SK-N-SH (cell line): Measurements from ENCODE around the gene SDCCAG8. TPM values are rescaled to one million over a fixed set of nuclear protein-coding genes. Genes with fewer than 3 reads are reported as not detected.

ENCODE experiments used
- CTCF ChIA-PET: fragments of 300-600, 350-600 bp; formaldehyde crosslinking; extraction: SDS; loops from one replicate; lab custom pipeline; 2021; lab: Yijun Ruan, JAX
- POLR2A ChIA-PET: fragments of 350-600 bp; sonication (Branson Sonifier 250); formaldehyde crosslinking; extraction: SDS; loops from one replicate; lab custom pipeline; 2020; ENCODE audit warnings: antibody characterized with exemption, inconsistent platforms; lab: Yijun Ruan, JAX
- DNase-seq: peaks from one replicate; pipeline ENCODE4 v3.0.0; 2012
- H2AFZ ChIP-seq: fragments of 200-600 bp; sonication (generic); 2 replicates; pipeline ENCODE4 v1.8.1; 2016; ENCODE audit warnings: antibody characterized with exemption, mild to moderate bottlenecking, low read depth
- H3F3A ChIP-seq: fragments of 200-600 bp; sonication (generic); replicated peaks from 2 replicates; pipeline ENCODE3; 2016; ENCODE audit warnings: antibody characterized with exemption, mild to moderate bottlenecking; ENCODE audit not compliant: insufficient read depth
- H3K27ac ChIP-seq, 2 experiments: fragments of 200-500 bp in 1 of 2; fragments of 200-600 bp in 1 of 2; sonication (Bioruptor generic) in 1 of 2; sonication (generic), shearing (Covaris generic) in 1 of 2; 2 replicates each; pipeline versions ENCODE4 v1.5.1 to v1.6.1; 2014 to 2016; ENCODE audit warnings: low read depth in 2 of 2, inconsistent platforms in 1 of 2, low read length in 1 of 2, mild to moderate bottlenecking in 1 of 2, mixed read lengths in 1 of 2
- H3K27me3 ChIP-seq: fragments of 200-600 bp; sonication (generic), shearing (Covaris generic); 2 replicates; pipeline ENCODE4 v1.6.1; 2016; ENCODE audit warnings: mixed run types; ENCODE audit not compliant: insufficient read depth
- H3K36me3 ChIP-seq, 2 experiments: fragments of 200-500 bp in 1 of 2; fragments of 200-600 bp in 1 of 2; sonication (Bioruptor generic) in 1 of 2; sonication (generic) in 1 of 2; replicated peaks in 1 of 2; 2 replicates each; pipeline versions ENCODE3 to v1.5.1; 2014 to 2016; ENCODE audit warnings: low read length in 1 of 2, mild to moderate bottlenecking in 1 of 2; ENCODE audit not compliant: insufficient read depth in 2 of 2, control insufficient read depth in 1 of 2
- H3K4me1 ChIP-seq, 2 experiments: fragments of 200-500 bp in 1 of 2; fragments of 200-600 bp in 1 of 2; sonication (Bioruptor generic) in 1 of 2; sonication (generic), shearing (Covaris generic) in 1 of 2; 2 replicates each; pipeline versions ENCODE4 v1.5.1 to v1.6.1; 2014 to 2016; ENCODE audit warnings: low read depth in 1 of 2, low read length in 1 of 2, mixed run types in 1 of 2; ENCODE audit not compliant: insufficient read depth in 2 of 2, control insufficient read depth in 1 of 2
- H3K4me2 ChIP-seq: fragments of 200-600 bp; sonication (generic), shearing (Covaris generic); 2 replicates; pipeline ENCODE4 v1.6.1; 2017; ENCODE audit warnings: mixed run types
- H3K4me3 ChIP-seq, 2 experiments: fragments of 200-500 bp in 1 of 2; fragments of 200-600 bp in 1 of 2; sonication (Bioruptor generic) in 1 of 2; sonication (generic), shearing (Covaris generic) in 1 of 2; 2 replicates each; pipeline versions ENCODE4 v1.5.1 to v1.8.1; 2014 to 2016; ENCODE audit warnings: low read depth in 2 of 2, inconsistent platforms in 1 of 2, low read length in 1 of 2, mild to moderate bottlenecking in 1 of 2, mixed read lengths in 1 of 2, moderate library complexity in 1 of 2
- H3K79me2 ChIP-seq: fragments of 200-600 bp; sonication (generic); 2 replicates; pipeline ENCODE4 v1.8.1; 2017; ENCODE audit warnings: mild to moderate bottlenecking; ENCODE audit not compliant: insufficient read depth
- H3K9ac ChIP-seq: fragments of 200-600 bp; sonication (generic); 2 replicates; pipeline ENCODE4 v1.6.1; 2017; ENCODE audit warnings: mixed run types
- H3K9me2 ChIP-seq: fragments of 200-600 bp; sonication (generic); 2 replicates; pipeline ENCODE4 v1.6.1; 2017; ENCODE audit warnings: mixed run types
- H3K9me3 ChIP-seq: fragments of 200-600 bp; sonication (generic); 2 replicates; pipeline ENCODE4 v1.6.1; 2017; ENCODE audit warnings: mixed run types, mild to moderate bottlenecking, moderate library complexity
- H4K20me1 ChIP-seq: fragments of 200-600 bp; sonication (generic); 2 replicates; pipeline ENCODE4 v1.6.1; 2017; ENCODE audit warnings: mild to moderate bottlenecking, mixed run types; ENCODE audit not compliant: insufficient read depth
- CTCF ChIP-seq: fragments of 200-600 bp; sonication (generic); IDR thresholded peaks from 2 replicates; pipeline ENCODE4 v1.6.1; 2017; ENCODE audit warnings: antibody characterized with exemption, mild to moderate bottlenecking, moderate library complexity
- EP300 ChIP-seq, 2 experiments: IDR thresholded peaks; 2 replicates each; pipeline versions ENCODE4 v1.4.0 to v1.6.1; 2012; ENCODE audit warnings: borderline replicate concordance in 1 of 2, low read depth in 1 of 2, low read length in 1 of 2
- GABPA ChIP-seq: IDR thresholded peaks from 2 replicates; pipeline ENCODE4 v1.4.0; 2012; ENCODE audit warnings: low read depth, mild to moderate bottlenecking
- GATA2 ChIP-seq: sonication (generic); formaldehyde crosslinking; IDR thresholded peaks from 2 replicates; pipeline ENCODE4 v1.5.0; 2020; ENCODE audit warnings: mild to moderate bottlenecking, missing genetic modification reagents
- NFIC ChIP-seq: IDR thresholded peaks from 2 replicates; pipeline ENCODE4 v1.4.0; 2012; ENCODE audit warnings: borderline replicate concordance
- RCOR1 ChIP-seq: fragments of 150-350 bp; IDR thresholded peaks from 2 replicates; pipeline ENCODE4 v1.6.1; 2017; ENCODE audit warnings: antibody characterized with exemption, low read length
- RXRA ChIP-seq: IDR thresholded peaks from 2 replicates; pipeline ENCODE4 v1.4.0; 2012; ENCODE audit warnings: low read depth, mild to moderate bottlenecking, borderline replicate concordance
- TAF1 ChIP-seq: IDR thresholded peaks from 2 replicates; pipeline ENCODE4 v1.6.1; 2012; ENCODE audit warnings: low read depth, mild to moderate bottlenecking, low read length, moderate library complexity, borderline replicate concordance
- TCF12 ChIP-seq: IDR thresholded peaks from 2 replicates; pipeline ENCODE4 v1.4.0; 2012
- TEAD4 ChIP-seq: IDR thresholded peaks from 2 replicates; pipeline ENCODE4 v1.4.0; 2012; ENCODE audit warnings: mild to moderate bottlenecking, borderline replicate concordance; ENCODE audit not compliant: insufficient read depth
- WGBS: methylation state at CpG from one replicate; pipeline ENCODE4 v1.1.6; 2017; ENCODE audit warnings: low lambda C conversion rate; 5-methylcytosine and 5-hydroxymethylcytosine counted together
- polyA plus RNA-seq, 3 experiments: library from polyadenylated mRNA; depleted of rRNA; stranded (reverse); fragments of >200 nt; gene quantifications; 2 replicates each; pipeline ENCODE4 v1.2.3, GENCODE V29; 2012
- TF ChIP-seq, protein P1 (sequence below): IDR thresholded peaks from 2 replicates; pipeline ENCODE4 v1.4.0; 2012; ENCODE audit warnings: low read depth

The SDCCAG8 gene
- polyA plus RNA-seq, 1 of the 3 experiments (the other 2 are of a cell fraction): 22.7 TPM

- H3K27ac ChIP-seq: peak overlapping the region in 1 of 2 experiments; percentile 47; a peak in 2 of 4 replicates
Measured at GRCh38 chr1:243465738-243466137, 209.9 kb downstream of the SDCCAG8 start.

GRCh38 chr1:243469497-243469896 is 213.7 kb downstream of the SDCCAG8 start:
- Histone ChIP-seq H3K4me2 (no peak overlapping the region), H3K9ac (no peak overlapping the region), H4K20me1 (no peaks in the 10 kb centered on the region), H3K27ac (no peak overlapping the region), H2AFZ (no peak overlapping the region), H3K9me2 (no peaks in the 10 kb centered on the region), H3F3A (no peaks in the 10 kb centered on the region), H3K9me3 (no peaks in the 10 kb centered on the region), H3K36me3 (peaks cover 0 to 5% of the 10 kb centered on the region in 2 experiments), H3K4me1 (peaks cover 0 to 20% of the 10 kb centered on the region in 2 experiments; a peak in 2 of 4 replicates), H3K27me3 (no peaks in the 10 kb centered on the region), H3K79me2 (no peaks in the 10 kb centered on the region), H3K4me3 (no peak overlapping the region)
- no peak for TF ChIP-seq TEAD4
- no peak for TF ChIP-seq TCF12
- TF ChIP-seq NFIC: no peak
- no peak for TF ChIP-seq CTCF
- no peak for TF ChIP-seq RXRA
- TF ChIP-seq, protein P1, sequence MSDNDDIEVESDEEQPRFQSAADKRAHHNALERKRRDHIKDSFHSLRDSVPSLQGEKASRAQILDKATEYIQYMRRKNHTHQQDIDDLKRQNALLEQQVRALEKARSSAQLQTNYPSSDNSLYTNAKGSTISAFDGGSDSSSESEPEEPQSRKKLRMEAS: no peak
- TF ChIP-seq EP300 (IDR thresholded peaks at IDR 0.05; ENCODE audit: borderline replicate concordance in 1 of 2, low read depth in 1 of 2, low read length in 1 of 2): no peak
- no peak for TF ChIP-seq GABPA
- no peak for TF ChIP-seq TAF1
- ChIA-PET POLR2A (no interaction called here), CTCF (interaction anchor here (1.6 to 2.2 kb wide), 2 partner anchors 126 kb away, joined by 4 to 6 read pairs; no protein-coding TSS in a partner anchor)
- no peak for DNase-seq
- 96% methylated on average over 3 of the region's 3 CpGs for WGBS

More at GRCh38 chr1:243465738-243466137, 209.9 kb downstream of the SDCCAG8 start:
- Histone ChIP-seq H2AFZ (no peak overlapping the region), H3K27me3 (no peaks in the 10 kb centered on the region), H3K79me2 (no peaks in the 10 kb centered on the region), H4K20me1 (no peaks in the 10 kb centered on the region), H3K9ac (no peak overlapping the region), H3K4me1 (peaks cover 0 to 8% of the 10 kb centered on the region in 2 experiments; a peak in 2 of 4 replicates), H3K4me3 (no peak overlapping the region), H3K9me3 (no peaks in the 10 kb centered on the region), H3F3A (no peaks in the 10 kb centered on the region), H3K36me3 (peaks cover 0 to 17% of the 10 kb centered on the region in 2 experiments), H3K9me2 (no peaks in the 10 kb centered on the region), H3K4me2 (no peak overlapping the region)
- DNase-seq: no peak
- ChIA-PET CTCF (interaction anchor here (0.9 to 1.8 kb wide), 3 partner anchors 26 to 808 kb away, joined by 3 to 4 read pairs (median 3); no protein-coding TSS in a partner anchor), POLR2A (no interaction called here)
- TF ChIP-seq RCOR1 (no peak), GATA2 (peak; percentile 5; the same call in 1 of the 2 replicates)
- WGBS: 77% methylated on average over 5 of the region's 5 CpGs
